ENCODE data around the gene LY6G5C. TPM values are rescaled to one million over a fixed set of nuclear protein-coding genes. Genes with fewer than 3 reads are reported as not detected.
A peak's percentile ranks its signal among the peaks of the same experiment; 100 is the strongest.

The LY6G5C gene
- total RNA-seq, 1 experiment from 2014 or later, result not detected

- H3K4me3 ChIP-seq, result peak overlapping the region; percentile 91
- H3K27me3 ChIP-seq, result no peaks in the 10 kb centered on the region
- H3K36me3 ChIP-seq, result no peaks in the 10 kb centered on the region
- DNase-seq, result peak; percentile 4
- H3K9me3 ChIP-seq, result no peaks in the 10 kb centered on the region
Measured at GRCh38 chr6:31702405-31702818, 21.5 kb upstream of the LY6G5C start.

- Histone ChIP-seq H3K27me3 (no peaks in the 10 kb centered on the region), H3K36me3 (no peaks in the 10 kb centered on the region), H3K9me3 (no peaks in the 10 kb centered on the region), H3K4me3 (peak overlapping the region; percentile 91)
- no peak for DNase-seq
Measured at GRCh38 chr6:31701666-31702404, 21.0 kb upstream of the LY6G5C start.

GRCh38 chr6:31700740-31701401, 20.0 kb upstream of the LY6G5C start:
- DNase-seq, result no peak
- Histone ChIP-seq H3K9me3 (no peaks in the 10 kb centered on the region), H3K36me3 (no peaks in the 10 kb centered on the region), H3K27me3 (no peaks in the 10 kb centered on the region), H3K4me3 (no peak overlapping the region)

- H3K36me3 ChIP-seq, result no peaks in the 10 kb centered on the region
- H3K9me3 ChIP-seq, result no peaks in the 10 kb centered on the region
- no peaks in the 10 kb centered on the region for H3K27me3 ChIP-seq
- H3K4me3 ChIP-seq, result no peak overlapping the region
- peak; percentile 9 for DNase-seq
Measured at GRCh38 chr6:31697555-31697954, 16.7 kb upstream of the LY6G5C start.

- no peak overlapping the region for H3K4me3 ChIP-seq
- DNase-seq, result no peak
- H3K9me3 ChIP-seq, result no peaks in the 10 kb centered on the region
- H3K27me3 ChIP-seq, result no peaks in the 10 kb centered on the region
- H3K36me3 ChIP-seq, result no peaks in the 10 kb centered on the region
Measured at GRCh38 chr6:31693535-31693934, 12.7 kb upstream of the LY6G5C start.

- H3K36me3 ChIP-seq, result no peaks in the 10 kb centered on the region
- no peak for DNase-seq
- H3K4me3 ChIP-seq, result no peak overlapping the region
Measured at GRCh38 chr6:31692886-31693285, 12.0 kb upstream of the LY6G5C start.

GRCh38 chr6:31692353-31692752, 11.5 kb upstream of the LY6G5C start:
- Histone ChIP-seq H3K4me3 (no peak overlapping the region), H3K36me3 (no peaks in the 10 kb centered on the region), H3K27me3 (no peaks in the 10 kb centered on the region), H3K9me3 (no peaks in the 10 kb centered on the region)
- no peak for DNase-seq

More at GRCh38 chr6:31692886-31693285, 12.0 kb upstream of the LY6G5C start:
- Histone ChIP-seq H3K27me3 (no peaks in the 10 kb centered on the region), H3K9me3 (no peaks in the 10 kb centered on the region)

GRCh38 chr6:31691564-31692108, 10.8 kb upstream of the LY6G5C start:
- no peaks in the 10 kb centered on the region for H3K9me3 ChIP-seq
- no peak for DNase-seq
- H3K36me3 ChIP-seq, result no peaks in the 10 kb centered on the region

GRCh38 chr6:31691078-31691463, 10.2 kb upstream of the LY6G5C start:
- no peaks in the 10 kb centered on the region for H3K27me3 ChIP-seq
- no peak for DNase-seq
- no peaks in the 10 kb centered on the region for H3K36me3 ChIP-seq
- no peak overlapping the region for H3K4me3 ChIP-seq
- no peaks in the 10 kb centered on the region for H3K9me3 ChIP-seq

More at GRCh38 chr6:31691564-31692108, 10.8 kb upstream of the LY6G5C start:
- H3K27me3 ChIP-seq, result no peaks in the 10 kb centered on the region
- H3K4me3 ChIP-seq, result no peak overlapping the region

GRCh38 chr6:31690231-31691077, 9.6 kb upstream of the LY6G5C start:
- Histone ChIP-seq H3K9me3 (no peaks in the 10 kb centered on the region), H3K27me3 (no peaks in the 10 kb centered on the region), H3K4me3 (no peak overlapping the region), H3K36me3 (no peaks in the 10 kb centered on the region)
- no peak for DNase-seq

- DNase-seq, result no peak
- Histone ChIP-seq H3K27me3 (no peaks in the 10 kb centered on the region), H3K4me3 (no peak overlapping the region), H3K36me3 (no peaks in the 10 kb centered on the region), H3K9me3 (no peaks in the 10 kb centered on the region)
Measured at GRCh38 chr6:31689249-31690110, 8.6 kb upstream of the LY6G5C start.

GRCh38 chr6:31687860-31688693, 7.2 kb upstream of the LY6G5C start:
- H3K27me3 ChIP-seq, result no peaks in the 10 kb centered on the region
- no peak overlapping the region for H3K4me3 ChIP-seq
- no peak for DNase-seq
- no peaks in the 10 kb centered on the region for H3K9me3 ChIP-seq
- H3K36me3 ChIP-seq, result no peaks in the 10 kb centered on the region

GRCh38 chr6:31687321-31687720, 6.5 kb upstream of the LY6G5C start:
- Histone ChIP-seq H3K27me3 (no peaks in the 10 kb centered on the region), H3K36me3 (no peaks in the 10 kb centered on the region), H3K9me3 (no peaks in the 10 kb centered on the region), H3K4me3 (no peak overlapping the region)
- no peak for DNase-seq

- H3K9me3 ChIP-seq, result no peaks in the 10 kb centered on the region
- no peaks in the 10 kb centered on the region for H3K27me3 ChIP-seq
- H3K4me3 ChIP-seq, result no peak overlapping the region
- DNase-seq, result no peak
- H3K36me3 ChIP-seq, result no peaks in the 10 kb centered on the region
Measured at GRCh38 chr6:31686483-31686882, 5.6 kb upstream of the LY6G5C start.

GRCh38 chr6:31683591-31683990, 2.7 kb upstream of the LY6G5C start:
- no peak for DNase-seq
- H3K36me3 ChIP-seq, result no peaks in the 10 kb centered on the region
- no peak overlapping the region for H3K4me3 ChIP-seq
- H3K27me3 ChIP-seq, result no peaks in the 10 kb centered on the region
- no peaks in the 10 kb centered on the region for H3K9me3 ChIP-seq
